Measurements from ENCODE around the gene CLMN.

DNA sequence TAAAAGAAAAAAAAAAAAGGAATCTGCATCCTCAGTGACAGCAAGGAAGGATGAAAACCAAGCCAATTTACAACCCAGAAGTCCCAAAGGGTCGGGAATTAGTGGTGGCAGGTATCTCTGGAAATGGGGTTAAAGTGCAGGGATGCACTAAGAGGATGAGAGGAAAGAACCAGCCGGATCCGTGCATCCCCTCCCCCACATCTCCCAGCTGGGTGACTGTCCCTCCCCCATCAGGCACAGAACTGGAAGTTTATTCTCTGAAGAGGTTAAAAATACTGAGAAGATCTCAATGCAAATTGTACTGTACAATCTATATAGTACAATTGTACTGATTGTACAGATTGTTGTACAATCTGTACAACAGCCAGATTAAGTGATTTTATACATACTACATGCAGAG, 15.4 kb downstream of the CLMN start:
- TF ChIP-seq POLR2A (IDR thresholded peaks at IDR 0.05; ENCODE audit: borderline replicate concordance, extremely low read depth, insufficient read depth, insufficient read length) = no peak
- TF ChIP-seq CEBPB (IDR thresholded peaks at IDR 0.05; ENCODE audit: low read depth) = no peak
- TF ChIP-seq, protein P1, sequence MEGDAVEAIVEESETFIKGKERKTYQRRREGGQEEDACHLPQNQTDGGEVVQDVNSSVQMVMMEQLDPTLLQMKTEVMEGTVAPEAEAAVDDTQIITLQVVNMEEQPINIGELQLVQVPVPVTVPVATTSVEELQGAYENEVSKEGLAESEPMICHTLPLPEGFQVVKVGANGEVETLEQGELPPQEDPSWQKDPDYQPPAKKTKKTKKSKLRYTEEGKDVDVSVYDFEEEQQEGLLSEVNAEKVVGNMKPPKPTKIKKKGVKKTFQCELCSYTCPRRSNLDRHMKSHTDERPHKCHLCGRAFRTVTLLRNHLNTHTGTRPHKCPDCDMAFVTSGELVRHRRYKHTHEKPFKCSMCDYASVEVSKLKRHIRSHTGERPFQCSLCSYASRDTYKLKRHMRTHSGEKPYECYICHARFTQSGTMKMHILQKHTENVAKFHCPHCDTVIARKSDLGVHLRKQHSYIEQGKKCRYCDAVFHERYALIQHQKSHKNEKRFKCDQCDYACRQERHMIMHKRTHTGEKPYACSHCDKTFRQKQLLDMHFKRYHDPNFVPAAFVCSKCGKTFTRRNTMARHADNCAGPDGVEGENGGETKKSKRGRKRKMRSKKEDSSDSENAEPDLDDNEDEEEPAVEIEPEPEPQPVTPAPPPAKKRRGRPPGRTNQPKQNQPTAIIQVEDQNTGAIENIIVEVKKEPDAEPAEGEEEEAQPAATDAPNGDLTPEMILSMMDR (IDR thresholded peaks at IDR 0.05 in 2 of 3, conservative IDR thresholded peaks at IDR 0.05 in 1 of 3; ENCODE audit: borderline replicate concordance in 1 of 3, insufficient read depth in 1 of 3, low read depth in 2 of 3, low read length in 2 of 3) = no peak
- no peak for TF ChIP-seq EZH2 (IDR thresholded peaks at IDR 0.05)
- TF ChIP-seq YY1 (IDR thresholded peaks at IDR 0.05; ENCODE audit: extremely low read depth, insufficient replicate concordance, low read depth, low read length) = no peak
- TF ChIP-seq, protein P2, sequence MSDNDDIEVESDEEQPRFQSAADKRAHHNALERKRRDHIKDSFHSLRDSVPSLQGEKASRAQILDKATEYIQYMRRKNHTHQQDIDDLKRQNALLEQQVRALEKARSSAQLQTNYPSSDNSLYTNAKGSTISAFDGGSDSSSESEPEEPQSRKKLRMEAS (IDR thresholded peaks at IDR 0.05) = no peak
- no peak for TF ChIP-seq EZH2phosphoT487 (IDR thresholded peaks at IDR 0.05; ENCODE audit: borderline replicate concordance)
